ENCODE results near the gene LDHA. TPM values are rescaled to one million over a fixed set of nuclear protein-coding genes. Genes with fewer than 3 reads are reported as not detected.

Gene LDHA
- total and polyA plus RNA-seq, 2 of the 8 experiments (the other 6 are each of a cell fraction or from before 2014, with no cell fraction given) = 443 to 486 TPM

- TF ChIP-seq EGR1 (IDR thresholded peaks at IDR 0.05; ENCODE audit: borderline replicate concordance, low read depth, low read length) (no peak), POLR2AphosphoS5 (IDR thresholded peaks at IDR 0.05; ENCODE audit: low read depth, low read length) (no peak), POU5F1 (IDR thresholded peaks at IDR 0.05; ENCODE audit: low read depth, low read length) (no peak)
Measured at GRCh38 chr11:18420067-18420466, 25.7 kb downstream of the LDHA start (continued).
